Progenitor cell of endocrine pancreas (in vitro differentiated cells): ENCODE results near the gene NAT16. TPM values are rescaled to one million over a fixed set of nuclear protein-coding genes. Genes with fewer than 3 reads are reported as not detected.

Experiments
- DNase-seq: peaks from one replicate; pipeline ENCODE4 v3.0.0; 2021; ENCODE audit warnings: low spot score; ENCODE audit not compliant: unreplicated experiment
- H3K27ac Mint-ChIP-seq: 2 replicates; pipeline ENCODE4 v1.8.0; 2021; ENCODE audit warnings: mild to moderate bottlenecking, moderate library complexity, mixed read lengths
- H3K27me3 Mint-ChIP-seq: 2 replicates; pipeline ENCODE4 v1.8.0; 2021; ENCODE audit warnings: mixed read lengths
- H3K36me3 Mint-ChIP-seq: 2 replicates; pipeline ENCODE4 v1.8.0; 2022; ENCODE audit warnings: mixed read lengths; ENCODE audit not compliant: insufficient read depth
- H3K4me1 Mint-ChIP-seq: 2 replicates; pipeline ENCODE4 v1.8.0; 2021; ENCODE audit warnings: low read depth, mixed read lengths
- H3K4me3 Mint-ChIP-seq: 2 replicates; pipeline ENCODE4 v1.8.0; 2021; ENCODE audit warnings: low read depth, mild to moderate bottlenecking, moderate library complexity, mixed read lengths
- H3K9me3 Mint-ChIP-seq: 2 replicates; pipeline ENCODE4 v1.8.0; 2021; ENCODE audit warnings: low read depth, mixed read lengths
- total RNA-seq: library from RNA; stranded (reverse); gene quantifications from 2 replicates; pipeline ENCODE4 v1.2.1, GENCODE V29; 2021
- TF ChIP-seq, protein P1 (sequence below): fragments of 200-600 bp; sonication (generic); IDR thresholded peaks from one replicate; pipeline ENCODE4 v1.5.0; 2021; ENCODE audit warnings: antibody characterized with exemption, mild to moderate bottlenecking; ENCODE audit not compliant: unreplicated experiment

NAT16 gene
- total RNA-seq, 1 donor from 2014 or later = not detected

DNA sequence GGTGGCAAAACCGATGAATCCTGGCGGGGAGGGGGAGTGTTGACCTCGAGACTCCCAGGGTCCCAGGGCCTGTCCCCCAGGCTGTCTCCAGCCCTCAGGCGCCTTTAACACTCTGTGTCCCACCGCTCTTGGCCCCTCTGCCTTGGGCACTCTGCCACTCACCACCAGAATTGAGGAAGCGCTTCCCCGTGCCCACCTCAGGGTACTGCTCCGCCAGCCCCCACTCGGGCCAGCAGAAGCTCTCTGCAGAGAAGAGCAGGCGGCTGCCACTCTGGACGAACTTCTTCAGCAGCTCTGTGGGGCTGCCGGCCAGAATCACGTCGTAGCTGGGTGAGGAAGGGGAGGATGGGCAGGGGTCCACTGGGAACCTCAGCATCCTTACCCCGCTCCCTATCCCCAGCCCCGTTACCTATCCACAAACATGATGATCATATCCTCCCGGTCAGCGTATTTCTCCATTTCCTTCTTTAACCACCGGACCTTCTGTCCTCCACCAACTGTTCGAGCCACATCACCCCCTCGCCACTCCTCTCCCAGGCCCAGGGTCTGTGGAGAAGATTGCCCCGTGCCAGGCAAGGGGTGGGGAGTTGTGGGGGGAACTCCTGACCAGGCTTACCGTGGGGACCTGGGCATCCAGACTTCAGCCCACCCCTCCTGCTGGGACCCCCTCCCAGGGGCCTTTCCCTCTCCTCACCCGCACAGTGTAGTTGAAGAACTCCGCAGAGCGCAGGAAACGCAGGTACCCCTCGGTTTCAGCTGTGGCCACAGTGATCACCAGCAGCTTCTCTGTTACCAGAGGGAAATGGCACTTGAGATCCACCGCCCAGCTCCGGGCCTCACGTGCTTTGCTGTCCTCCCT lies 36.1 kb upstream of the NAT16 start:
- H3K27me3 Mint-ChIP-seq = no peaks in the 10 kb centered on the region
- peaks cover 20% of the 10 kb centered on the region for H3K4me1 Mint-ChIP-seq
- H3K4me3 Mint-ChIP-seq = peak overlapping the region; percentile 99
- DNase-seq = no peak
- H3K9me3 Mint-ChIP-seq = no peaks in the 10 kb centered on the region
- H3K27ac Mint-ChIP-seq = peak overlapping the region; percentile 76
- H3K36me3 Mint-ChIP-seq = peaks cover 5% of the 10 kb centered on the region
- TF ChIP-seq, protein P1, sequence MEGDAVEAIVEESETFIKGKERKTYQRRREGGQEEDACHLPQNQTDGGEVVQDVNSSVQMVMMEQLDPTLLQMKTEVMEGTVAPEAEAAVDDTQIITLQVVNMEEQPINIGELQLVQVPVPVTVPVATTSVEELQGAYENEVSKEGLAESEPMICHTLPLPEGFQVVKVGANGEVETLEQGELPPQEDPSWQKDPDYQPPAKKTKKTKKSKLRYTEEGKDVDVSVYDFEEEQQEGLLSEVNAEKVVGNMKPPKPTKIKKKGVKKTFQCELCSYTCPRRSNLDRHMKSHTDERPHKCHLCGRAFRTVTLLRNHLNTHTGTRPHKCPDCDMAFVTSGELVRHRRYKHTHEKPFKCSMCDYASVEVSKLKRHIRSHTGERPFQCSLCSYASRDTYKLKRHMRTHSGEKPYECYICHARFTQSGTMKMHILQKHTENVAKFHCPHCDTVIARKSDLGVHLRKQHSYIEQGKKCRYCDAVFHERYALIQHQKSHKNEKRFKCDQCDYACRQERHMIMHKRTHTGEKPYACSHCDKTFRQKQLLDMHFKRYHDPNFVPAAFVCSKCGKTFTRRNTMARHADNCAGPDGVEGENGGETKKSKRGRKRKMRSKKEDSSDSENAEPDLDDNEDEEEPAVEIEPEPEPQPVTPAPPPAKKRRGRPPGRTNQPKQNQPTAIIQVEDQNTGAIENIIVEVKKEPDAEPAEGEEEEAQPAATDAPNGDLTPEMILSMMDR = no peak

DNA sequence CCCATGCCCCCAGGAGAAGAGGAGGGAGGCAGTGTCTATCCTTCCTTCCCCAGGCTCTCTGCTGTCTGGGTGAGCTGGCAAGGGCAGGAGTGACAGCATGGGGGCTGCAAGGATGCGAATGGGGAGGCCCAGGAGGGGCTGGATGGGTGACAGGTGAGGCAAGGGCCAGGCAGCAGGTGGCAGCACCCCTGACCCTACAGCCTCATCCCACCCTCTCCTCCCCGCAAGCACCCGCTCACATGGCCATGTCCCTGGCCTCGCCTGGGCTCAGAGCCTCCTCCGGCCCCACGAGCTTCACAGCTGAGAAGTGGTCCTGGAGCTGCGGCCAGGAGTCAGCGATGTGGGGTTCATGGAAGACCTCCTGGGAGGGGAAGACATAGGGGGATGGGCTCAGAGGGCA lies 31.9 kb upstream of the NAT16 start:
- H3K4me1 Mint-ChIP-seq = peaks cover 8% of the 10 kb centered on the region
- H3K9me3 Mint-ChIP-seq = no peaks in the 10 kb centered on the region
- peaks cover 14% of the 10 kb centered on the region for H3K36me3 Mint-ChIP-seq
- no peak overlapping the region for H3K4me3 Mint-ChIP-seq
- no peak overlapping the region for H3K27ac Mint-ChIP-seq
- H3K27me3 Mint-ChIP-seq = no peaks in the 10 kb centered on the region
- DNase-seq = no peak
- TF ChIP-seq, protein P1 = no peak

DNA sequence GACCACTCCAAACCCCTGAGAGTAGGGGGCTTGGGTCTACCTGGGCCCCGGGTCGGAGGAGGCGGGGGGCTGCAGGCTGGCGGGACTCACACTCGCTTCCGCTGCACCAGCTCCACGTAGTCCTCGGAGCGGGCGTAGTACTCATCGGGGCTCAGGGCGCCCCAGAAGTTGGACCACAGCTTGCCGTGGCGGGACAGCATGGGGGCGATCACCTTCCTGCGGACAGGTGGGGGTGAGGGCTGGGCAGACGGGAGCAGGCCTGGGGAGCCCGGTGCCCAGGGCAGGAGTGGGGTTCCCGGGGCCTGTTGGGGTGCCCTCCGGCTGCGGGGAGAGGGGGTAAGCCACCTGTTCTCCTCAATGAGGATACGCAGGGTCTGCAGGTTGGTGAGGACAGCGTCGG lies 31.4 kb upstream of the NAT16 start:
- no peaks in the 10 kb centered on the region for H3K9me3 Mint-ChIP-seq
- H3K27me3 Mint-ChIP-seq = no peaks in the 10 kb centered on the region
- H3K36me3 Mint-ChIP-seq = peaks cover 14% of the 10 kb centered on the region
- peaks cover 5% of the 10 kb centered on the region for H3K4me1 Mint-ChIP-seq
- no peak overlapping the region for H3K4me3 Mint-ChIP-seq
- DNase-seq = no peak
- H3K27ac Mint-ChIP-seq = no peak overlapping the region
- TF ChIP-seq, protein P1 = no peak

DNA sequence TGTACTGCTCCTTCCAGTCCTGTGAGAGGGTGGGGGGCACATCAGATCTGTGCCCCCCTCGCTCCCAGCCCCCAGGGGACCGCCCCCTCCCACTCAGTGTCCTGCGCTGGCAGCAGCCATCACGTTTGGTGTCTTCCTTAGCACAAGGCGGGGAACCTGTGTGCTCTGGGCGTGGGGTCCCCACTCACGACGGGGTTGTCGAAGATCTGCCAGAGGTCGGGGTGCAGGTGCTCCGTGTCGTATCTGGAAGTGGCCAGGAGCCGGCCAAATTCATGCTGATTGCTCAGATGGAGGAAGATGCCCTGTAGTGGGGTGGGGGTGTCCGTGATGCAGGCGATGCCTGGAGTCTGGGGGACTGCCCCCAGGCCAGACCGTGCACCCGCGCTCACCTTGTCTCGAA lies 30.1 kb upstream of the NAT16 start:
- Mint-ChIP-seq H3K9me3 (no peaks in the 10 kb centered on the region), H3K27ac (no peak overlapping the region), H3K4me3 (no peak overlapping the region), H3K27me3 (no peaks in the 10 kb centered on the region), H3K36me3 (peaks cover 15% of the 10 kb centered on the region), H3K4me1 (no peaks in the 10 kb centered on the region)
- TF ChIP-seq, protein P1 = no peak
- no peak for DNase-seq

DNA sequence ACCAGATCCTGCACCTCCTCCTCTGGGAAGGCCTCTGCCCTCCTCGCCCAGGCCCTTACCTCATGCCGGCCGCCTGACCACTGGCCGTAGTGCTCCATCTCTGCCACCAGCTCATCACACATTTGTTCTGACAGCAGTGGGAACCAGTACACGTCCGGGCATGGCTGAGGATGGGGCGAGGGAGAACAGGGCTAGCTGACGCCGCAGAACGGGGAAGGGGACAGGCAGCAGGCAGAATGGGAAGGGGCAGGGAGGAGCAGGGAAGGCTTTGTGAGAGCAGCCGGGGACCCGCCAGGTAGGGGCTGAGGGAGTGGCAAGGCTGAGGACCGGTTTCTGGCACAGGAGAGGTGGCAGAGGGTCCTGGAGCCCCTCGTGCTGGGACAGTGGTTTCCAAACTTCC lies 28.7 kb upstream of the NAT16 start:
- no peak overlapping the region for H3K4me3 Mint-ChIP-seq
- no peak for DNase-seq
- H3K4me1 Mint-ChIP-seq = no peaks in the 10 kb centered on the region

More for the DNA sequence above, 28.7 kb upstream of the NAT16 start:
- Mint-ChIP-seq H3K27ac (no peak overlapping the region), H3K36me3 (peaks cover 11% of the 10 kb centered on the region), H3K9me3 (no peaks in the 10 kb centered on the region), H3K27me3 (peaks cover 6% of the 10 kb centered on the region)
- TF ChIP-seq, protein P1 = no peak
